ENCODE data around the gene ATG9B. TPM values are rescaled to one million over a fixed set of nuclear protein-coding genes. Genes with fewer than 3 reads are reported as not detected.

The ATG9B gene
- total RNA-seq, 2 donors from 2014 or later = 0.18 to 7.1 TPM

- no peak for TF ChIP-seq POLR2A (IDR thresholded peaks at IDR 0.05)
- TF ChIP-seq POLR2AphosphoS5 (IDR thresholded peaks at IDR 0.05) = no peak
- no peak for TF ChIP-seq CTCF (IDR thresholded peaks at IDR 0.05)
- Histone ChIP-seq H3K36me3 (no peaks in the 10 kb centered on the region), H3K4me3 (no peak overlapping the region), H3K9me3 (no peaks in the 10 kb centered on the region), H3K27me3 (replicated peaks; ENCODE audit: insufficient read depth) (no peaks in the 10 kb centered on the region), H3K4me1 (replicated peaks) (peaks cover 4% of the 10 kb centered on the region), H3K27ac (no peak overlapping the region)
- WGBS = 93% methylated on average over 8 of the region's 8 CpGs
- DNase-seq (ENCODE audit: low spot score) = no peak
- intact Hi-C loops (cut with DNase I) = no loop called here
Measured at GRCh38 chr7:151016505-151016904, 7.8 kb downstream of the ATG9B start.

- WGBS = 93% methylated on average over 5 of the region's 5 CpGs
- no peaks in the 10 kb centered on the region for H3K27me3 ChIP-seq (replicated peaks; ENCODE audit: insufficient read depth)
Measured at GRCh38 chr7:151015967-151016366, 8.3 kb downstream of the ATG9B start.

GRCh38 chr7:151014950-151015349 lies 9.3 kb downstream of the ATG9B start:
- H3K9me3 ChIP-seq = no peaks in the 10 kb centered on the region
- H3K4me3 ChIP-seq = no peak overlapping the region
- H3K27ac ChIP-seq = no peak overlapping the region
- H3K27me3 ChIP-seq (replicated peaks; ENCODE audit: insufficient read depth) = peaks cover under 1% of the 10 kb centered on the region
- intact Hi-C loops (cut with DNase I) = no loop called here
- TF ChIP-seq POLR2AphosphoS5 (IDR thresholded peaks at IDR 0.05) = no peak
- no peak for TF ChIP-seq CTCF (IDR thresholded peaks at IDR 0.05)
- no peak for TF ChIP-seq POLR2A (IDR thresholded peaks at IDR 0.05)
- peaks cover 4% of the 10 kb centered on the region for H3K4me1 ChIP-seq (replicated peaks)
- 88% methylated on average over 8 of the region's 8 CpGs for WGBS
- no peaks in the 10 kb centered on the region for H3K36me3 ChIP-seq
- DNase-seq (ENCODE audit: low spot score) = no peak

More at GRCh38 chr7:151015967-151016366, 8.3 kb downstream of the ATG9B start:
- Histone ChIP-seq H3K4me1 (replicated peaks) (peaks cover 4% of the 10 kb centered on the region), H3K27ac (no peak overlapping the region), H3K9me3 (no peaks in the 10 kb centered on the region), H3K36me3 (no peaks in the 10 kb centered on the region), H3K4me3 (no peak overlapping the region)
- TF ChIP-seq POLR2AphosphoS5 (IDR thresholded peaks at IDR 0.05) = no peak
- DNase-seq (ENCODE audit: low spot score) = no peak
- intact Hi-C loops (cut with DNase I) = no loop called here

GRCh38 chr7:151013733-151014497 lies 10.4 kb downstream of the ATG9B start:
- Histone ChIP-seq H3K4me1 (replicated peaks) (peaks cover 4% of the 10 kb centered on the region), H3K27ac (no peak overlapping the region), H3K36me3 (no peaks in the 10 kb centered on the region), H3K4me3 (peak overlapping the region; percentile 3 to 8), H3K27me3 (replicated peaks; ENCODE audit: insufficient read depth) (peaks cover 6% of the 10 kb centered on the region), H3K9me3 (no peaks in the 10 kb centered on the region)
- TF ChIP-seq POLR2A (IDR thresholded peaks at IDR 0.05) (no peak), POLR2AphosphoS5 (IDR thresholded peaks at IDR 0.05) (no peak), CTCF (IDR thresholded peaks at IDR 0.05) (no peak)
- peak; percentile 36 for DNase-seq (ENCODE audit: low spot score)
- intact Hi-C loops (cut with DNase I) = no loop called here
- 11% methylated on average over 50 of the region's 55 CpGs for WGBS

- Histone ChIP-seq H3K9me3 (no peaks in the 10 kb centered on the region), H3K4me3 (peak overlapping the region; percentile 3 to 8), H3K36me3 (no peaks in the 10 kb centered on the region), H3K4me1 (replicated peaks) (peaks cover 4% of the 10 kb centered on the region), H3K27ac (no peak overlapping the region), H3K27me3 (replicated peaks; ENCODE audit: insufficient read depth) (peaks cover 6% of the 10 kb centered on the region)
- WGBS = 19% methylated on average over 17 of the region's 26 CpGs
- intact Hi-C loops (cut with DNase I) = no loop called here
- DNase-seq (ENCODE audit: low spot score) = no peak
- TF ChIP-seq CTCF (IDR thresholded peaks at IDR 0.05) = no peak
Measured at GRCh38 chr7:151013356-151013732, 10.9 kb downstream of the ATG9B start.
